Coronary artery (tissue), 2 donors: Measurements from ENCODE around the gene RPL36.
"Not testable (repeated sequence)": the region's sequence is repeated elsewhere in the genome, so short reads cannot be mapped to it uniquely, and the experiment has no call there.

Experiments used
- DNase-seq: peaks from one replicate; pipeline ENCODE4 v3.0.0-alpha.2; 2017; ENCODE audit warnings: low spot score
- H3K27ac ChIP-seq, 2 donors: fragments of 200-600 bp; sonication (generic); one replicate each; pipeline ENCODE4 v1.5.1; 2016 to 2019
- H3K4me3 ChIP-seq: fragments of 200-600 bp; sonication (generic); 2 replicates; pipeline ENCODE4 v1.5.1; 2016; ENCODE audit warnings: mild to moderate bottlenecking, moderate library complexity
- TF ChIP-seq, protein P1 (sequence below): fragments of 200-600 bp; sonication (generic); IDR thresholded peaks from one replicate; pipeline ENCODE4 v1.5.1; 2019; ENCODE audit warnings: antibody characterized with exemption

Gene RPL36

DNA sequence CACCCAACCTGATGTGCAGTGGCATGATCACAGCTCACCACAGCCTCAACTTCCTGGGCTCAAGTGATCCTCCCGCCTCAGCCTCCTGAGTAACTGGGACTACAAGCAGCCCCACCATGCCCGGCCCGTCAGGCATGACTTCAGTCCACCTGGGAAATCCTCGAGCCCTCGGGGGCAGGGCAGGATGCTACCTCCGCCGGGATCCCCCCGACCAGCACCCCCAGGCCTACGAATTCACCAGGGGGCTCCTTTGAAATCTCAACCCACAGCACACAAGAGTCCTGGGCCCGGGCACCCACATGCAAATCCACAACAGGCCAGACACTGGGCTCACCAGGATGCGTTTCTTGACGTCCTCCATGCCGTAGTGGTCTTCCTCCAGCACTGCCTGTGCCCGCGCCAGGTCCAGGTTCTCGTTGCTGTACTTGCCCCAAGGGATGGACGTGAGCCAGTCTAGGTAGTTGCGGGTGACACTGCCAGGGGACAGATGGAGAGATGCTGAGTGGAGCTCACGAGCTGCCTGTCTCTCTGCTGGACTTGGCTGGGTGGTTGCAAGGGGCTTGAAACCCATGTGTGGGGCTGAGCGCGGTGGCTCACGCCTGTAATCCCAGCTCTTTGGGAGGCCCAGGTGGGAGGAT lies 10.5 kb downstream of the RPL36 start:
- peak; percentile 61 for DNase-seq

DNA sequence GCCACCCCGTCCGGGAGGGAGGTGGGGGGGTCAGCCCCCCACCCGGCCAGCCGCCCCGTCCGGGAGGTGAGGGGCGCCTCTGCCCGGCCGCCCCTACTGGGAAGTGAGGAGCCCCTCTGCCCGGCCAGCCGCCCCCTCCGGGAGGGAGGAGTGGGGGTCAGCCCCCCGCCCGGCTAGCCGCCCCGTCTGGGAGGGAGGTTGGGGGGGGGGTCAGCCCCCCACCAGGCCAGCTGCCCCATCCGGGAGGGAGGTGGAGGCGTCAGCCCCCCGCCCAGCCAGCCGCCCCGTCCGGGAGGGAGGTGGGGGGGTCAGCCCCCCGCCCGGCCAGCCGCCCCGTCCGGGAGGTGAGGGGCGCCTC lies 11.9 kb downstream of the RPL36 start:
- H3K27ac ChIP-seq, DNase-seq, H3K4me3 ChIP-seq: not testable (repeated sequence)

More for the DNA sequence above, 10.5 kb downstream of the RPL36 start:
- TF ChIP-seq, protein P1, sequence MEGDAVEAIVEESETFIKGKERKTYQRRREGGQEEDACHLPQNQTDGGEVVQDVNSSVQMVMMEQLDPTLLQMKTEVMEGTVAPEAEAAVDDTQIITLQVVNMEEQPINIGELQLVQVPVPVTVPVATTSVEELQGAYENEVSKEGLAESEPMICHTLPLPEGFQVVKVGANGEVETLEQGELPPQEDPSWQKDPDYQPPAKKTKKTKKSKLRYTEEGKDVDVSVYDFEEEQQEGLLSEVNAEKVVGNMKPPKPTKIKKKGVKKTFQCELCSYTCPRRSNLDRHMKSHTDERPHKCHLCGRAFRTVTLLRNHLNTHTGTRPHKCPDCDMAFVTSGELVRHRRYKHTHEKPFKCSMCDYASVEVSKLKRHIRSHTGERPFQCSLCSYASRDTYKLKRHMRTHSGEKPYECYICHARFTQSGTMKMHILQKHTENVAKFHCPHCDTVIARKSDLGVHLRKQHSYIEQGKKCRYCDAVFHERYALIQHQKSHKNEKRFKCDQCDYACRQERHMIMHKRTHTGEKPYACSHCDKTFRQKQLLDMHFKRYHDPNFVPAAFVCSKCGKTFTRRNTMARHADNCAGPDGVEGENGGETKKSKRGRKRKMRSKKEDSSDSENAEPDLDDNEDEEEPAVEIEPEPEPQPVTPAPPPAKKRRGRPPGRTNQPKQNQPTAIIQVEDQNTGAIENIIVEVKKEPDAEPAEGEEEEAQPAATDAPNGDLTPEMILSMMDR: no peak
- no peak overlapping the region for H3K4me3 ChIP-seq
- no peak overlapping the region for H3K27ac ChIP-seq

DNA sequence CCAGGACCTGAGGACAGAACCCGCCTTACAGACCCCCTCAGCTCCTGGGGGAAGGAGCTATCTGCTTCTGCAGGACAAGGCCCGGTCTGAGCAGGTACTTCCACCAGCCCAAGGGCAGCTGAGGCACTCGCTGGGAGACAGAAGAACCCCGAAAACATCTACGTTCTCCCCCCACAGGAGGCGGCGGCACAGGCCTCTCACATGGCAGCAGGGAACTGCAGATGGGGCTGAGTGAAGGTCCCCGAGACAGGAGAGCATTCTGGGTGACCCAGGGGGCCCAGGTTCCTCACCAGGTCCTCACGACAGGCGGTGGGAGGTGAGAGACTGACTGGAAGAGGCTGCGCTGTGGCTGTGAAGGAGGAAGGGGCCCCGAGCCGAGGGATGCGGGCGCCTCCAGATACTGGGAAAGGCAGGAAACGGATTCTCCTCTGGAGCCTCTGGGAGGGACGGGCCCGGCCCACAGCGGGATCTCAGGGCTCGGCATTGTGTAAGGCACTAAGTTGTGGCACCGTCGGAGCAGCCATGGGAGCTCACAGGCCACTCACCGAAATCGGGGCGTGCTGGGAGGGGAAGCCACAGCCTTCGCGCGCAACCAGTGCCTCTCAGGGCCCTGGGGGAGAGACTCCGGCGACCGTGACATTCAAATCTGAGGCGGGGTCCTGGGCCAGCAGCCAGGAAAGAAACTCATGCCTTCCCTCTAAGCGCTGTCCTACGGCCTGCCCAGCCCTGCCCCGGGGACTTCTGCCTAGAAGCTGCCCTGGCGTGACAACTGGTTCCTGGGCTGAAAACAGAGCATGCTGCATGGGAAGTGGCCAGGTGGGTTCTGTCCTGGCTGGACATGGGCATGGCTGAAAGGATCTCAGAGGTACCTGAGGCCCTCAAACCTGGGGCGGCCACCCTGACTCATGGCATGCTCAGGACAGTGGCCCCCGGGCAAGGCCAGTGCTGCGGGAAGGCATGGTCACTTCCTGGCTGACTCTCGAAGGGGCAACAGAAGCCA lies 14.0 kb downstream of the RPL36 start:
- no peak overlapping the region for H3K27ac ChIP-seq
- TF ChIP-seq, protein P1: no peak
- no peak overlapping the region for H3K4me3 ChIP-seq
- DNase-seq: no peak

DNA sequence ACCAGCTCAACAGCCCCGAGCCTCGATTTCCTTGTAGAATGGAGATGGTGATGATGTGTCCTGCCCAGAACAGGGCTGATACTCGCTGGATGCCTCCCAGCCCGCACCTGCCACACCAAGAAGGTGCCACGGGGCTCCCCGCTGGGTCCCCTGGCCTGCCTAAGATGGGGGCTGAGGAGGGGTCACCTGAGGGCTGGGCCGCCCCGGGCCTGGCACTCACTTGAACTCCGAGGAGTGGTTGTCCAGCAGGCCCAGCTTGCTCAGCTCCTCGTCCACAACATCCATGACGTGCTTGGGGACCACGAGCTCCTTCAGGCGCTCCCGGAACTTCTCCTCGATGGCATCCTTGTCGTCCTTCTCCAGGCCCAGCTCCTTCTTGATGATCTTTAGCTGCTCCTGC lies 15.5 kb downstream of the RPL36 start:
- TF ChIP-seq, protein P1: no peak
- DNase-seq: no peak
- Histone ChIP-seq H3K27ac (no peak overlapping the region), H3K4me3 (no peak overlapping the region)

DNA sequence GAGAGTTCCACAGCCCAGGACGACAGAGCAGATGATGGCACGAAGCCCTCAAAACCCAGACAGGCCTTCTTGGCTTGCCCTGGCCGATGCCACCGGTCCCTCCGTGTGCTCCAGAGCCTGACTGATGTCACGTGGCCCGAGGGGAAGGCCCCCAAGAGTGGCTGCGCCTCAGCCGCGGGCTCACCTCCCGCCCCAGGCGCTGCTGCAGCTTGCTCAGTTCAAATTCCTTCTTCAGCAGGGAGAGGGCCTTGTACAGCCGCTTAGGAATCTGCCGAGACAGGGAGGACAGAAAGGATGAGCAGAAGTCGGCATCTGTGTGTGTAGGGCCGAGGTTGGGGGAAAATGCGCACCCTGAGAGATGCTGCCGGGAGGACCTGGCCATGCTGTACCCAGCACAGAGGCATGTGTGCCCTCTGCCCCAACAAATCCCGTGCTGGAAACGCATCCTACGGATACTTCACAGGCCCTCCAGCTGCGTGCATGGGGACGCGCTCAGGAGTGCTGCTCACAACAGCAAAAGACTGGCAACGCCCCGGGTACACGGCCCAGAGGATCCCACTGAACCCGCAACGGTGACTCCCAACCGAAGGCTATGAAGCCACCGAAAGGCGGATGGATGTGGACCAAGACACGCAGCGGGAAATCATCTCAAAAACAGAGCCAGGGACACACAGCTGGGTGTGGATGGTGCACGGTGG lies 16.9 kb downstream of the RPL36 start:
- Histone ChIP-seq H3K4me3 (no peak overlapping the region), H3K27ac (no peak overlapping the region)
- TF ChIP-seq, protein P1: no peak
- no peak for DNase-seq

DNA sequence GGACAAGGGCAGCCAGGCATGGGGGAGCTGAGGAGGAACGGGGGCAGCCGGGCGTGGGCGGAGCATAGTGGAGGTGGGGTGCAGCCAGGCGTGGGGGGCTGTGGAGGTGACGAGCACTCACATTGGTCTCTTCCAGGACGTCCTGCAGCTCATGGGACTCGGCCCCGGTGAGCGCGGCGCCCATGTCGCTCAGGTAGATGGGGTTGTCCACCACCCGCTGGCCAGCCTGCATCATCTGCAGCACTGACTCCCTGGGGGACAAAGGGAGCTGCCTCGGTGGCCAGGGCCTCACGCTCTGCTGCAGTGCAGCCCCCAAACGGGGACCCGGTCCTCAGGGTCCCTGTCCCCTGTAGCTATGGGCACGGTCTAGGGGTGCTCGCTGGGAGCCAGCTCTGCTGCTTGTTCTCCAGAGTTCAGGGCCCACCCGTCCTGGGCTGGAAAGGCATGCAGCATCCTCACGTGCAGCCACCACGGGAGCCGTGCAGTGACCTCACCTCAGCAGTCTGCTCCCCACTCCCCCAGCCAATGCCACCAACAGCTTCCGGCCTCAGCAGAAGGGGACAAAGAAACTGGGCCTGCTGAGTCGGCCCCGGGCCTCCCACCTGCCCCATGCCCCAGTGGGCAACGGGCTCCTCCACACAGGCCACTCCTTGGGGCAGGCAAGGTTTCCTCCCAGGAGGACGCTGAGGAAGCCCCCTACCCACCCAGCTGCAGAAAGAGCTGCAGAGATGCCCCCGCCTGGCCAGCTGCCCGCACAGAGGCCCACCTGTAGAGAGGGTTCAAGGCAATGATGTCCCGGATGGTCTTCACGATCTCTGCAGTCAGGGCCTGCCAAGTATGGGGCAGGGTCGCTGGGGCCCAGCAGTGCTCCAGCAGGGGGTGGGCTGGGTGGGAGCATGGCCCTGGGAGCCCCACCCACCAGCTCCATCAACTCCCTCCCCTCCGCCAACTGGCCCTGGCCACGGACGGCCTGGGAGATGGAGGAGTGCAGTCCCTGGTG lies 17.8 kb downstream of the RPL36 start:
- H3K4me3 ChIP-seq: no peak overlapping the region
- no peak for DNase-seq
- H3K27ac ChIP-seq: no peak overlapping the region
- TF ChIP-seq, protein P1: no peak
